ENCODE data around the gene GPC6.

GPC6 gene

GRCh38 chr13:94256721-94257120 is 1030.1 kb downstream of the GPC6 start:
- Histone ChIP-seq H3K27ac (replicated peaks) (no peak overlapping the region), H3K27me3 (ENCODE audit: insufficient read depth, poor library complexity, severe bottlenecking) (no peaks in the 10 kb centered on the region), H3K4me3 (replicated peaks; ENCODE audit: insufficient read depth, low read length) (no peak overlapping the region)
- DNase-seq (ENCODE audit: low read depth in 1 of 2, low spot score in 1 of 2), result no peak
- TF ChIP-seq REST (IDR thresholded peaks at IDR 0.05; ENCODE audit: insufficient replicate concordance, low read depth) (no peak), POLR2AphosphoS5 (IDR thresholded peaks at IDR 0.05; ENCODE audit: low read depth) (no peak), GABPA (IDR thresholded peaks at IDR 0.05; ENCODE audit: low read depth) (no peak), SPI1 (IDR thresholded peaks at IDR 0.05; ENCODE audit: borderline replicate concordance, low read depth) (no peak), CTCF (IDR thresholded peaks at IDR 0.05; ENCODE audit: insufficient read depth, low read length) (no peak)

- DNase-seq (ENCODE audit: low read depth in 1 of 2, low spot score in 1 of 2), result no peak
- Histone ChIP-seq H3K4me3 (replicated peaks; ENCODE audit: insufficient read depth, low read length) (no peak overlapping the region), H3K27ac (replicated peaks) (no peak overlapping the region), H3K27me3 (ENCODE audit: insufficient read depth, poor library complexity, severe bottlenecking) (no peaks in the 10 kb centered on the region)
- no peak for TF ChIP-seq GABPA (IDR thresholded peaks at IDR 0.05; ENCODE audit: low read depth)
- TF ChIP-seq SPI1 (IDR thresholded peaks at IDR 0.05; ENCODE audit: borderline replicate concordance, low read depth), result no peak
- TF ChIP-seq CTCF (IDR thresholded peaks at IDR 0.05; ENCODE audit: insufficient read depth, low read length), result no peak
- TF ChIP-seq REST (IDR thresholded peaks at IDR 0.05; ENCODE audit: insufficient replicate concordance, low read depth), result no peak
- no peak for TF ChIP-seq POLR2AphosphoS5 (IDR thresholded peaks at IDR 0.05; ENCODE audit: low read depth)
These were observed 1033.4 kb downstream of the GPC6 start for GRCh38 chr13:94259984-94260383.

DNA sequence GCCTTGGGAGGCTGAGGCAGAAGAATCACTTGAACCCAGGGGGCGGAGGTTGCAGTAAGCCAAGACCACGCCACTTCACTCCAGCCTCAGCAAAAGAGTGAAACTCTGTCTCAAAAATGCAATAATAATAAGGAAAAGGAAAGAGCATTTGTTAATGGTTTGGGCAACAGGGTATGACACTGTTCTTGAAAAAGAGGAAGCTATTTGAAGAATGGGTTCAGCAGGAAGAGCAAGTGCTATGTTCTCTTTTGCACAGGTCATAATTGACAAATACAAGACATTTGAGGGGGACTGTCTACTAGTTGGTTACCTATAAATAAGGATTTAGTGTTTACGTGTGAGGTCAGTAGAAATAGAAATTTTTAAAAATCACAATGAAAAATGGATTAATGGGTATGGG is 1034.6 kb downstream of the GPC6 start:
- no peaks in the 10 kb centered on the region for H3K27me3 ChIP-seq (ENCODE audit: insufficient read depth, poor library complexity, severe bottlenecking)
- no peak overlapping the region for H3K27ac ChIP-seq (replicated peaks)
- no peak overlapping the region for H3K4me3 ChIP-seq (replicated peaks; ENCODE audit: insufficient read depth, low read length)
- DNase-seq (ENCODE audit: low read depth in 1 of 2, low spot score in 1 of 2), result no peak
- no peak for TF ChIP-seq CTCF (IDR thresholded peaks at IDR 0.05; ENCODE audit: insufficient read depth, low read length)
- no peak for TF ChIP-seq POLR2AphosphoS5 (IDR thresholded peaks at IDR 0.05; ENCODE audit: low read depth)
- TF ChIP-seq REST (IDR thresholded peaks at IDR 0.05; ENCODE audit: insufficient replicate concordance, low read depth), result no peak
- TF ChIP-seq GABPA (IDR thresholded peaks at IDR 0.05; ENCODE audit: low read depth), result no peak
- TF ChIP-seq SPI1 (IDR thresholded peaks at IDR 0.05; ENCODE audit: borderline replicate concordance, low read depth), result no peak

All from HL-60 (cell line).